HG03571 (cell line): ENCODE data around the gene PBX4.

ENCODE experiments used
- ATAC-seq: cut with Tn5 transposase; IDR thresholded peaks from one replicate; pipeline ENCODE4 v1.9.1; 2021; ENCODE audit not compliant: unreplicated experiment

The PBX4 gene

DNA sequence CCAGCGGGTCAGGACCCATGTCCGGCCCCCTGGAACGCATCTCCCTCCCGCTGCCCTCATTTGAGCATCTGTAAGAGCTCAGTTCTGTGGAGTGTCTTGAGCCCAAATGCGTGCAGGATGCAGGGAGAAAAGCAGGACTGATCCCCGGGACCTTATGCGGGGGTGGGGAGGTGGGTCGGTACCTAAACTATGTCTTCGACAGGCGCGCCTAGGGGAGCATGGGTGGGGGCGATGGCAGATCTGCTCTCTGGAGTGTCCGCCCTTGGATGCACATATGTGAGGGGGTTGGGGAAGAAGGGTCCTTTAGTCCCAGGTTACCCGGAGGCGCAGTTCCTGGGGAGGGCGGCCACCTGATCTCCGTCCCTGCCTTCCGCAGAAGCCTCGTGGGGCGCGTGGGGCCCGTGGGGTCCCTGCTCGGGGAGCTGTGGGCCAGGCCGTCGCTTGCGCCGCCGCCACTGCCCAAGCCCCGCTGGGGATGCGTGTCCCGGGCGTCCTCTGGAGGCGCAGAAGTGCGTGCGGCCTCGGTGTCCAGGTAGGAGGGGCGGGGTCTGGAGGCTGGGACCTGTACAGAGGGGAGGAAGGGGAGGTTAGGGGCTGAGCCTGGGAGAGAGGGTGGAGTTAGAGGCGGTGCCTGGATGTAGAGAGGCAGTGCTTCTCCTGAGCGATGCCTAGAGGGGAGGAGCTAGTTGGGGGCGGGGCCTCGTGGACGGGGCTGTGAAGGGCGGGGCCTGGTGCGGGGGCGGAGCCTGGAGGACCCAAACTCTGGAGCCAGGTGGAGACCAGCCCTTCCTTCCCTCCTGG is 77.6 kb downstream of the PBX4 start:
- no peak for ATAC-seq

DNA sequence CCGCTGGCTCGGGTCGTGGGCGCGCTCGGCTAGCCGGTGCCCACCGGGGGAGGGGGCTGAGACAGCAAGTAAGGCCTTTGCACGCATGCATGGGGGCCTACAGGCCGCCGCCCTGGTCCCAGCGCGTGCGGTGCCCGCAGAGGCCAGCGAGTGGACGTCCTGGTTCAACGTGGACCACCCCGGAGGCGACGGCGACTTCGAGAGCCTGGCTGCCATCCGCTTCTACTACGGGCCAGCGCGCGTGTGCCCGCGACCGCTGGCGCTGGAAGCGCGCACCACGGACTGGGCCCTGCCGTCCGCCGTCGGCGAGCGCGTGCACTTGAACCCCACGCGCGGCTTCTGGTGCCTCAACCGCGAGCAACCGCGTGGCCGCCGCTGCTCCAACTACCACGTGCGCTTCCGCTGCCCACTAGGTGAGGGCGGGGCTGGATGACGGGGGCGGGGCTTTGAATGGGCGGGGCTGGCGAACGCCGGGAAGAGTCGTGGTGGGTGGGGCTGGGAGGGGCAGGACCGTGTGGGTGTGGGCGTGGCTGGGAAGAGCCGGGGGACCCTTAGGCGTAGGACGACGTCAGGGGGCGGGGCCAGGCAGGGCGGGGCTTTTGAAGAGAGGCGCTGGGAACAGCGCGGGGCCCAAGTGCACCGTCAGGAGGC is 78.3 kb downstream of the PBX4 start:
- no peak for ATAC-seq

DNA sequence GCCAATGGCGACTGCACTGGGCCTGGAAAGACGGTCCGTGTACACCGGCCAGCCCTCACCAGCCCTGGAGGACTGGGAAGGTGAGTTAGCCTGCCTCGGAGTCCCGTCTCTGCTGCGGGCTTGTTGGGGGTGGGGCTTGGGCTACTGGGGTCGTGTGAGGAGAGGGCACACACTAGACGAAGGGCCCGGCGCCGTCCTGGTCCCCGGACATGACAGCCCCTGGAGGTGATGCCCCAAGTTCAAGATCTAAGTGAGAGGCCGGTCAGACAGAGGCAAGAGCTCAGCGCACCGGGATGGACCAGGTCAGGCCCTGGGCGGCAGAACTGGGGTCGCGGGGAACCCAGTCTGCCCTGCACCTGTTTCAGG is 78.8 kb downstream of the PBX4 start:
- ATAC-seq: no peak

DNA sequence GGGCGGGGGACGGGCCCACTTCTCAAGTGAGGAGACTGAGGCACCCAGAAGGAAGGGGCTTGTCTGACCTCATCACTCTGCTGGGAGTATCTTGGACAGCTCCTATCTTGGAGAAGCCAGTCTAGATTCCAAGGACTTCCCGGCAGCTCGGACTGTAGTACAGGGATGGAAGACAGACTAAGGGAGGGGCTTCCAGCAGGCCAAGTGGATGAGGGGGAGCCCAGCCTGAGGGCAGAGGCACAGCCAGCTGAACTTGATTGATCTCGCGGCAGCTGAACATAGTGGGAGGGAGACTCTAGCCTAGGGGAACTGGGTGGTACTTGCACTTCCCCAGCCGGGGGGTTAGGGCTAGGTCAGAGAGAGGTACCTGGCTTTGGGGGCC is 79.7 kb downstream of the PBX4 start:
- ATAC-seq: no peak

DNA sequence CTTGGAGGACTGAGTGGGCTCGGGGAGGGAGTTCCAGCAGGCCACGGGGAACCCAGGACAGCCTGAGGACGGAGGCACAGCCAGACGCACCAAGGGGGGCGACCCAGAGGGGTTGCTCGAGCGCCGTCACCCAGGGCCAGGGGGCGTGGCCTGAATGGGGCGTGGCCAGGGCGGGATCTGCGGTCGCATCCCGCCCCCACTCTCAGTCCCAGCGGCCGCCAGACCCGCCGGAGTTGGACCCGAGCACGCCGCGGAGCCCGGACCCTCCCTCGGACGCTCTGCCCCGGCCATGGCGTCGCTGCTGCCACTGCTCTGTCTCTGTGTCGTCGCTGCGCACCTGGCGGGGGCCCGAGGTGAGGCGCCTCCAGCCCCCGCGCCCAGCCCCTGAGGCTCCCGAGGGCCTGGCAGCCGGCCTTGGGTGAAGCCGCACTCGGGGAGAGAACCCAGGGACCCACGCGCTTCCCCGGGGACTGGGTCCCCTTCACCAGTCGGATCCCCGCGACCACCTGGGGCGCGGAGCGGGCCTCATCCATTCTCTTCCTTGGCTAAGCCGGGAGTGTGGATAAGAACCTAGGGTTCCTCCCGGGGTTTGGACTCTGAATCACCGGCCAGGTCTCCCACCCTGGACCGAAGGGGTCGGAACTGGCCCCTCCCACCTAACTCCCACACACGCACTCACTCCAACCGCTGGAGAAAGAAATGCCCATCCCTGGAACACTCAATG is 80.3 kb downstream of the PBX4 start, which contains the start of gene CILP2:
CILP2 (plus strand) TSS at position 205 of the 724 bp plus-strand sequence; CDS start at position 290, 85 bp downstream.
- no peak for ATAC-seq

DNA sequence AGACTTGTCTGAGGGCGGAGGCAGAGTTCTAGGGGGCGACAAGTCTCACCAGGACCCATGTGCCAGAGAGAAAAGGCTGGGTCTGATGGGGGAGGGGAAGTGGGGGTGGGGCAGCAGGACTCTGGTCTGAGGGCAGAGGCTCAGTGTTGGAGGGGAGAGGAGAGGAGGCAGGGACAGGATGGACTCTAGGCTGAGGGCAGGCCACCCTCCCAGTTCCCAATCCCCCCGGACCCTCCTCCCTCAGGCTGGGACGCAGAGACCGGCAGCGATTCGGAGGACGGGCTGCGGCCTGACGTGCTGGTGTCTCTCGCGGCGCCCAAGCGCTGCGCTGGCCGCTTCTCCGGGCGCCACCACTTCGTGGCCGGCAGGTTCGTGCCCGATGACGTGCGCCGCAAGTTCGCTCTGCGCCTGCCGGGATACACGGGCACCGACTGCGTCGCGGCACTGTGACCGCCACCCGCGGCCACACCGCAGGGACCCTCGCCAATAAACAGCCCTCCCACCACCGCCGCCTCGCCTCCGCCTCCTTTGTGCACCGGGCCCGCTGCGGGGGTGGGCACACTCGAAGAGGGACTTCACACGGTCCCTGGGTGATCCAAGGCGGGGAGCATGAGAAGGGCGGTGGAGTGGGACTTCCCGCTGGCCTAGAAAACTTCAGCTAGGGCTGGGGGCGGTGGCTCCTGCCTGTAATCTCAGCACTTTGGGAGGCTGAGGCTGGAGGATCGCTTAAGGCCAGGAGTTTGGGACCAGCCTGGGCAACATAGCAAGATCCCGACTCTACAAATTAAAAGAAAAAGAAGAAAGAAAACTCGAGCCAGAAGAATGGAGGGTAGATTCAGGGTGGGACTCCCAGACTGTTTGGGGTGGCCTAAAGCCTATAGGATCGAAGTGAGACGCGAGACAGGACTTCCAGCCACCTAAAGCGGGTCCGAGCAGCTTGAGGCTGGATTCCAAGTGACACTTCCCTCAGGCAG is 81.1 kb downstream of the PBX4 start:
- no peak for ATAC-seq

DNA sequence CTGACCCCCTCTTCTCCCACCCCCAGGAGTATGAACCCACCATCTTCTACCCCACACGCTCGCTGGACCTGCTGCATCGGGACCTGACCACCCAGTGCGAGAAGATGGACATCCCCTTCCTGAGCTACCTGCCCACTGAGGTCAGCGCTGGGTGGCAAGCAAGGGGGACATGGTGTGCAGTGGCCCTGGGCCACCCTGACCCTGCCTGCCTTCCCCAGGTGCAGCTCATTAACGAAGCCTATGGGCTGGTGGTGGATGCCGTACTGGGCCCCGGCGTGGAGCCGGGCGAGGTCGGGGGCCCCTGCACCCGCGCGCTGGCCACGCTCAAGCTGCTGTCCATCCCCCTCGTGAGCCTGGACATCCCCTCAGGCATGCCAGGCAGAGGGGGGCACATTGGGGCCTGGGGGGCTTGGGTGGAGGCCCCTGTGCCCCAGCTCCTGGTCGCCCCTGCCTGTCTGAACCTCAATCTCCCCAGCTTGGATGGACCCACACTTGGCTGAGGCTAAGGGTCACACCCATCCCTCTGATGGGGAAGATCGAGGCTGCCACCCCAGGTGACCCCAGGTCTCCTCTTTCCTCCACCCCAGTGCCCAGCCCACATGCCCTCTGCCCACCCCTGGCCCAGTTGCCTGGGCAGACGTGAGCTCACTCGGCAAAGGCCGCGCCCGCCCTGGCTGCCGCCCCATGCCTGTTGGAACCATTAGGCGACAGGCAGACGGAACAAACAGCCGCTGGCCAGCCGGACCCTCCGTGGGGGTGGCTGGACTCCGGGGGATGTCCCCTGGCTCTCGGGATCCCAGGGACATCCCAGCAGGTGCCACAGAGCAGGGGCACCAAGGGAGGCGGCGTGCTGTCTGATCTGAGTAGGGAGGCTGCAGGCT is 82.9 kb downstream of the PBX4 start:
- ATAC-seq: no peak

DNA sequence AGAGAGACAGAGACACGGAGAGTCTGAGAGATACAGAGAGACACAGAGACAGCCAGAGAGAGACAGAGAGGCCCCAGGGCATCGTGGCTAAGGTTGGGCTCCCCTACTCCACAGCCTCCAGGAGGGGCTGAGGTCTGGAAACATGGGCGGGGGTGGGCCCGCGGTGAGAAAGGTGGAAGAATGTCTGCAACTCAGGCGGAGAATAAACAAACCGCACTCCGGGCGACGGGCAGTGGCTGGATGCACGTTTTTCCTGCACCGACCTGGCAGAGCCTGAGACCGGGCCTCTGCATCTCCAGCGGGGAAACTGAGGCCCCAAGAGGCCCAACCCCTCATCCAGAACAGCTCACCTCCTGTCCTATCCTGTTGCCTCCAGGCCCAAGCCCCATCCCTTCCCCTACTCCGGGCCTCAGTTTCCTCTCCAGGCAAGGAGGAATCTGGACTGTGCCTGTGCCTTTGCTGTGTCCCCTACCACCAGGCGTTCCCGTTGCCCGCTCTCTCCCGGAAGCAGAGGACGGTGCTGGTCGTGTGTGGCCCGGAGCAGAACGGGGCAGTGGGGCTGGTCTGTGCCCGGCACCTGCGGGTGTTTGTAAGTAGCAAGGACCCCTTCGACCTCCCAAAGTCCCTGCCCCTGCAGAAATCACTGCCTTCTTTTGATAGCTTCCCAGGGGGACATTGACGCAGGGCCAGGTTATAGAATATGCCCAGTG is 83.8 kb downstream of the PBX4 start:
- no peak for ATAC-seq

DNA sequence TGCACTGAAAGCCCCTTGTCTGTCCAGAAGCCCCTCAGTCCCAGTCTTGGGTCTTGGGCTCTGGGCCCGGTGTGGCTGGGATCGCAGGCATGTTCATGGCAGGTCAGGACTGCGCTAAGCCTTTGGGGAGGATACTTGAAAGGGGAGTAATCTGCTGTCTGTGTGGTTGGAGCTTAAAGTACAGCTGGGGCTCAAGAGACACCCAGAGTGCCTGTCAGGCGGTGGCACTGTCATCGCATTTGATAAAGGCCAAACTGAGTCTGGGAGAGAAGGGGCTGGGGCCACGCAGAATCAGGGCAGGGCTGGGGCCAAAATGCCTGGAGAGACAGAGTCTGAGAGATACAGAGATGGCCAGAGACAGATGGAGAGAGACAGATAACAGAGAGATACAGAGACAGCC is 84.6 kb downstream of the PBX4 start:
- ATAC-seq: no peak

DNA sequence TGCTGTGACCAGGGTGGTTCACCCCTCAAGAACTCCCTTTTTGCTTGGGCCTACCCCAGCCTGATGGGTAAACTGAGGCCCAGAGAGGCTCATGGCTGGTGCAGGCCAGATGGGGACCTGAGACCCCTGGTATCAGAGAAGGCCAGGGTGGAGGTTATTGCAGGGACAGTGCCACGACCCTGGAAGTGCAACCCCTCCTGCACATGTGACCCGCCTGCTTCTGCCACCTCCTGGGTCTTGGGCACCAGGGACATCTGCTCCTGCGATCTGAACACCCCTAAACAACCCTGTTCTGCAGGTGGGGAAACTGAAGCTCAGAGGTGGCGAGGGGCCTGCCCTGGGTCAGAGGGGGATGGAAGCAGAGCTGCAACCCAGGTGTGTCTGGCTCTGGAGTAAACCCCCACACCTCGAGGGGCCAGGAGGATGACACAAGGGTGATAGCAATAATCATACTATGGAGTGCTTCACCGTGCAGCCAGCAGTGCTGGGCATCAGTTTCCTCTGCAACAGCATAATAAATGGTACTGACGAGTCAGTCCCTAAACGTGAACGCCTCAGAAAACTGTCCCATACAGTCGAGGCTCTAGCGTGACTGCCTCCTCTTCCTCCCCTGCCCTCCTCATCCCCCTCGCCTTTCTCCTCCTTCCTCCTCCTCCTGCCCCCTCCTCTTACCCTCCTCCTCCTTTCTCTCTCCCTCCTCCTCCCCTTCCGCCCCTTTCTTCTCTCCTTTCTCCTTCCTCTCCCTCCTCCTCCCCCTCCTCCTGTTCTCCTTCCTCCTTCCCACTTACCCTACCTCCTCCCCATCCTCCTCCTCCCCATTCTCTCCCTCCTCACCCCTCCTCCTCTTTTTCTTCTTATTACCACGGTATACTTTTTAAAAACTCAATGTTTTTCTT is 85.4 kb downstream of the PBX4 start:
- ATAC-seq: no peak

DNA sequence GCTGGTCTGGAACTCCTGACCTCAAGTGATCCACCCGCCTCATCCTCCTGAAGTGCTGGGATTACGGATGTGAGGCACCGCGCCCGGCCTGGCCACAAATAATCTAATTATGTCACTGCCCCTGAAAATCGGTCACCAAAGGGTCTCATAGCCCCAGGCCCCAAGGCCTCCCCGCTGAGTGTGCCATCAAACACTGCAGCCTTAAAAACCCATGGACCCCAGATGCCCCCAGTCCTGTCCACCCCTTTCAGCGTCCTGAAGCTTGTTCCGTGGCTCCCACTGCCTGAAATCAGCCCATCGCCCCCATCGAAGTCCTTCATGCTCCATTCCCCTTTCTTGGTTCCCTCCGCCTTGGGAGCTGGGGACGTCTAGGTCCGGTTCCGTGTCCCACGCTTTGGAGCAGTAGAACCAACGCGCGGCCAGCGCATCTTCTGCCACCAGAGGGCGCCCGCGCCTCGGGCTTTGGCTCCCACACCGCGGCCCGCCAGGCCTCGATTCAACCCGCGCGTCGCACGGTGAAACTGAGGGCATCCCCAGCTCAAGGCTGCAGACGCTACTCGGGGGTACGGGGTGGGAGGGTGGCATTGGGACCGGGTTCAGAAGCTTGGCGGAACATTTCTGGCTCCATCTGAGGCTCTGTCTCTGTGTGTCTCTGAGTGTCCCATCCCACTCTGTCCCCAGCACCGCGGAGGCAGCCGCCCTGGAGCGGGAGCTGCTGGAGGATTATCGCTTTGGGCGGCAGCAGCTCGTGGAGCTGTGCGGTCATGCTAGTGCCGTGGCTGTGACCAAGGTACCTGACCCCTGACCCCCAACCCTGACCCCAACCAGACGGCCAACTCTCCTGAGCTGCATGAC is 86.3 kb downstream of the PBX4 start:
- ATAC-seq: no peak

DNA sequence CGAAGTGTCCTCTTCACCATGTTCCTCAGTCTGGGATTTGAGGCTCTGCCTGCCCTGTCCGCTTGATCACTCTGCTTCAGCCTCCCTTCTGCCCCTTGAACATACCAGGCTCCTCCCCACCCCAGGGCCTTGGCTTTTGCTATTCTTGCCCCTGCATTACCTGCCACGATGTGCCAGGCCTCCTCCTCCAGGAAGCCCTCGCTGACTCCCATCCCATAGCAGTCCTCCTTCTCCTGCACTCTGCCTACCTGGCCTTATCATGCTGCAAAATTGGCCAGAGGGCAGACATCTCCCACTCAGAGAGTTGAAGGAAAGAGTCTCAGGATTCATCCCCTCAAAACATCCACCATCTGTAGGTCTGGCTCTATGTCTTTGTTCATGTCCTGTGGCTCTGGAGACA is 87.6 kb downstream of the PBX4 start:
- ATAC-seq: no peak

DNA sequence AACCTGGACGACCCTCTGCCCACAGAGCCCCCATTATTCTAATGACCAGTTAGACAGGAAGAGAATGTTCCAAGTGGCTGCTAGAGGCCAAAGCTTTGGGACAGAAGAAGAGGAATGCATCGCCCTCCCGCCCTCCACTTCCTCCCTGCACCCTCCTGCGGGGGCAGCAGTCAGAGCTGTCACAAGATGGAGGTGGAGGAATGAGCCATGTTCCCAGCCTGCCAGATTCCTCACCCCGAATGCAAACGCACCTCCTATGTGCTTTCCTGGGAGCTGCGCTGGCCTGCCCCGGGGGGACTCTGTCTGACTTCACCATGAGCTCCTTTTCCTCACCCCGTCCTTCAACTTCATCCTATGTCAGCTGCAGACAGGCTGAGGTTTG is 88.1 kb downstream of the PBX4 start:
- ATAC-seq: no peak

DNA sequence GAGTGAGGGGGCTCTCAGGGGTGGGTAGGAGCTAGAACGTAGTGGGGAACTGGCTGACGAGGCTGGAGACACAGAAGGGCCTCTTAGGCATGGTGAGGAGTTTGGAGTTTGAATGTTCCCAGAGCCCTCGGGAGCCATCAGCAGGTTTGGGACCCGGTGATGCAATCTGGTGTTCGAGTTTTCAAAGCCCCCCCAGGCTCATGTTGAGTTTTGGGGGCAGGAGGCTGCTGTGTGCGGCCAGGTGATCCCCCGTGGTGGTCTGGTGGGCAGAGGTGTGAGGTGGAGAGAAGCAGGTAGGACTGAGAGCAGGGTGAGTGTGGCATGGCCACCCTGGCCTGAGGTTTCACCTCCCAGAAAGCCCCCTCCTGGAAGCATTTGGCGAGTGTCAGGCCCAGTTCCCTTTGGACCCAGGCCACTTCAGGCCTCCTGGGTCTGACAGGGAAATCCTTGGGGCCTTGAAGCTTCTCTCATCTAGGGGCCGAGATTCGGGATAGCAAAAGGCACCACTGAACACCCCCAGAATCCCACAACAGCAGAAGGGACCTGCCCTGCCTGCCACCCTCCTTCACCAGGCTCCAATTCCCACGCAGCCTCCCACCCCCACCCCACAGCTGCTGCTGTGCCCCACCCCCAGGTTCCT is 88.6 kb downstream of the PBX4 start:
- ATAC-seq: no peak

DNA sequence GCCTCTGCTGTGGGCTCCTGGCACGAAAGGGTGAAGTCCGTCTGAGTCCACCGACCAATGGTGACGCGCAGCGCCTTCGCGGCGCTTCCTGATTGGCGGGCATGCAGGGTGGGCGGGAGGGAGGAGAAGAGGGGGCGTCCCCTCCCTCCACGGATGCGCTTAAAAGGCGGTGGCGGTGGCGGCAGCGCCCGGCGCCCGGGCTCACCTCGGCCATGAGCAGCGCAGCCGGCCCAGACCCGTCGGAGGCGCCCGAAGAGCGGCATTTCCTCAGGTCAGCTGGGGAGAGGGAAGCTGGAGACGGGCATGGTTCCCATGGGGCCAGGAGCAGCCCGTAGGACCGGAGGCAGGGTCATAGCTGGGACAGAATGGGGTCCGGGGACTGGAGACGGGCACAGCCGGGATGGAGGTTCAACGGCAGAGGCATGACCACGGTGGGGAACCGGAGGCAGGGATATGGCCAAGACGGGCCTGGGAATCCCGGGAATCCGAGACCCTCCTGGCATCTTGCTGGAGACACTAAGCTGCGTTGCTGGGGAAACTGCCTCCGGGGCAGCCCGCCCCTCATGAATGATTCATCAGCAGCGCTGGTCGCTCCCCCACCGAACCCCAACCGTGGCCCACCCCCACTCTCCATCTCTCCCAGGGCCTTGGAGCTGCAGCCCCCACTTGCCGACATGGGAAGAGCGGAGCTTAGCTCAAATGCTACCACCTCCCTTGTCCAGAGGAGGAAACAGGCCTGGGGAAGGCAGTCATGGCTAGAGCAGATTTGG is 89.6 kb downstream of the PBX4 start, which contains the start of gene YJEFN3:
YJEFN3 (plus strand) TSS at position 191 of the 770 bp plus-strand sequence; CDS start at position 213, 22 bp downstream.
- no peak for ATAC-seq
